HG03354 (cell line): Measurements from ENCODE around the gene MYH4.

ENCODE experiments used
- ATAC-seq: cut with Tn5 transposase; IDR thresholded peaks from one replicate; pipeline ENCODE4 v1.9.1; 2021; ENCODE audit warnings: mild to moderate bottlenecking; ENCODE audit not compliant: unreplicated experiment, poor library complexity, severe bottlenecking

Gene MYH4

DNA sequence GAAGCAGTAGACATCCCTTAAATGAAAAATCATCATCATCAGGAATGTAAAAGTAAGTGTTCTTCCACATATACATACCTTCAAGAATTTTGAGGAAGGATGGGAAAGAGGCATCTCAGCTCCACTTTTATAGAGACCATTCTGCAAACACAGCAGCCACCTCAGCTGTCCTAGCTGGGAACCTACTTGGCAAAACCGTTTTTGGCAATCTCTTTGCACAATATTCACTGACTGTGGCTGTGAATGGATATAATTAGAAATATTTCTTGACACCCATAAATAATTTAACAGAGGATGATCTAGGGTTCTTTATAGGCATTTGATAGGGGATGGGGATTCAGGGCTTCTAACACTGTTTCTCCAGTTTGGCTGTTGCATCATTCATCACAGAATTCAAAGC lies at the start of gene MYH4:
MYH4 (minus strand) TSS at position 101 of the 400 bp plus-strand sequence. CDS start 2,814 bp downstream, outside the sequence.
- ATAC-seq = no peak

DNA sequence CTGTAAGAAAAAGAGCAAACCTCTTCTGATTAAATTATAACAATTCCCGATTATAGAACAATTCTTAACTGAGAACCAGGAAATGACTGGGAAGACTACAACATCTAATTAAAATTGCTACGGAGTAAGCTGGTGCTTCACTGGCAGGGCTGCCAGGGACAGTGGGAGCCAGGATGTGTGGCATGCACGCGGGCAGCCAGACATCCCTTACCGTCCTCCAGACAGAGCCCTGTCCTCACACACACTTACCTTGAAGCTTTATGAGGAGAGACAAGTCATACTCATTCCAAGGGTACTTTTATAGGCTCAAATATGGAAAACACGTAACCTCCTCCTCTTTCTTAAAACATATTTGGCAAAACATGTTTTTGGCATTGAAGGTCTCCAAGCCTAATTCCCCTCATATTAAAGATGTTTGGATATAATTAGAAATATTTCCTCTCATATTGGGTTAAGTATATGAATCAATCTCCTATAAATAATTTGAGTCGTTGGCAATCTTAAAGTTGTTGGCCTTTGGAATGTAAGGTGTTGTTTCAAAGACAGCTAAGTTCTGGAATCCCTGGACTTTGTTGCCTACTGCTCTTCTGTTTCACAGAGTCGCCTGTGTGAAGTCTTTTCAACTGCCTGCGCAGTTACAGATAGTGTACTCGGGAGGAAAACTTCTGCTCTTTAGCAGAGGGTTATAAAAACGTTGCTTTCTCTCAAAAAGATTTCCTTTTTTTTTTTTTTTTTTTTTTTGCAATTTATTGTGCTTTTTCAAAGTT lies 49.1 kb upstream of the MYH4 start, which contains the start of gene MYH1:
MYH1 (minus strand) TSS at position 272 of the 767 bp plus-strand sequence. CDS start 1,900 bp downstream, outside the sequence.
- ATAC-seq = no peak

DNA sequence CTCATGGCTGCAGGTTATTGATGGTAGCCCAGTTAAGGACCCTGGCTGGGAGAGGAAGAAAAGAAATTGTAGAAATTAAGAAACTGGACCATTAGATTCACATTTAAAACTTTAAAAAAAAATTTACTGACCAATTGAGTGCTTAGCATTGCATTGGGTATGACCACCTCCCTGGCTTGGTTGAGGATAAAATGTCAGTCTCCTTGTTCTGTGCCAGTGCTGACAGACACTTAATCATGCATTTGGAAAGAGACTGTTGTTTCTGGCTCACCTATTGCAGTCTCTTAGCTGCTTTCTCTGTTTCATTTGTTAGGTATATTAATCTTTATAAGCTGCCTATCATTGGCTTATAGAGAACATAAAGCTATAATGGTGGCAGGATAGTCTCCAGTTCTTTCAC lies 47.3 kb upstream of the MYH4 start:
- no peak for ATAC-seq

DNA sequence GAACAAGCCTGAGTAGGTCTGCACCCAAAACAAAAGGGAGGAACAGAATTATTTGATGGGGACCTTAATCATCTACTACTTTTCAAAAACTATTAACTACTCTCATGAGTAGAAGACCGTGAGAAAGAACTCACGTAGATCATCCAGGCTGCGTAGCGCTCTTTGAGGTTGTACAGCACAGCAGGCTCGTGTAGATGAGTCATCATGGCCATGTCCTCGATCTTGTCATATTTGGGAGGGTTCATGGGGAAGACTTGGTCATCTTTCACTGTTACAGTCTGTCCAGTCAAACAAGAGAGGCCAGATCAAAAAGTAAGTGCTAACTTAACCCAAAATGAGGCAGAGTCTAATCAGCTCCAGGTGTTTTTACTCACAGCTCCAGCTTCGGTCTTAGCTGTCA lies 46.7 kb upstream of the MYH4 start:
- no peak for ATAC-seq

DNA sequence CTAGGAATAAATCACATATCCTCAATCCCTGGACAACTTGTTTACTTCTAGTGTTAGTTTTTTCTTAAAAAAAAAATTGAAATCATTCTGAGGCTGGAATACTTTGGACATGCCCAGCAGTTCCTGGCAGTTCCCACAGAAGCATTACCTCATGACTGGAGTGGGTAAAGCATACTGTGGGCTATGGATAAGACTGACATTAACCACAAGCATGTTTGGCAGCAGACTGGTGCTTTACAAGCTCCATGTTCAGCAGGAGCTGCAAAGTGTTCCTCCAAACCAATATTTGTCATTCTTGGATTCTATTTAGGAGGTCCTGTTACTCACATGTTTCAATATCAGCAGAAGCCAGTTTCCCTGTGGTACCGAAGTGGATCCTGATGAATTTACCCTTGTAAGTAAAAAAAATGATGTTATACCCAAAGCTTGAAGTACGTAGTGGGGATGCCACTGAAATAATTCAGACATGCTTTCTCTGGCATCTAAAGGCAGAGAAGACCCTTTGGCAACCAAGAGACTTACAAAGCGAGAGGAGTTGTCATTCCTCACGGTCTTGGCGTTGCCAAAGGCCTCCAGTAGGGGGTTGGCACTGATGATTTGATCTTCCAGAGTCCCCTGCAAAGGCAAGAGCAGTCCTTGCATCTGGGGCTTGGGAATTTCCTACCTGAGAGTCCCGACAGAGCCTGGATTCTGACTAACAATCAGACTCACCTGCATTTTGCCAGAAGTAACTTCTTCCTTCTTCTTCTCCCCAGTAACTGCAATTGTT lies 44.1 kb upstream of the MYH4 start:
- ATAC-seq = no peak

DNA sequence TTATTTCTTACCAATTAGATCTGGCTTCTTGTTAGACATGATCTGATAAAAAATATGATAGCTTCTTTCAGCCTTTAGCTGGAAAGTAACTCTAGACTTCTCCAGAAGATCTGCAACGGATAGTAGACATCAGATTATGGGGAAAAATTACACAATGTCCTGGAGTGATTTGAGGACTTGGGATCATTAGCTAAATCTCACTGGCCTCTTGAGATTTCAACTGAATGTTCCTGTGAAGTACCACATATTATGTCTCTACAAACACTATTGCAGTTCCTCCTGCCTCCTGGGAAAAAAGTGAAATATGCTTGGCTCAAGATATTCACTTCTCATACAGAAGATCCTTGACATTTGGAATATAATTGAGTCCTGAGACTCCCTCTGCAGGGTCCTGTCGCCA lies 43.5 kb upstream of the MYH4 start:
- no peak for ATAC-seq

DNA sequence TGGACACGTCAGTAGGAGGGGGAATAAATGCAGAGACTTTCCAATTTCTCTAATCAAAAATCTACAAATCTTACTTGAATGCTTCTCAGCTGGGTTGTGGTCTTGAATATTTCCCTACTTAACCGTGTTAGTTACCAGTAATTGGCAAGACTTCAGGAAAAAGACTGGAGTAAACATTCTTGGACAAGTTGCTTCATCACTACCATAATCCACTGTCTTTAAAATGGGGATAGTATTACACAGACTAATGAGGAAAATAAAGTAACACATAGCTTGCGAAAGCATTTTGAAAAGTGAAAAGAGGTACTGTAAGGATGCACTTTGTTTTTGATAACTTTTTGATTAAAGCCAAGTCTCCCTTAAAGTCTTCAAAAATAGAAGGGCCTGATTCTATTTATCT lies 30.6 kb upstream of the MYH4 start:
- ATAC-seq = no peak

DNA sequence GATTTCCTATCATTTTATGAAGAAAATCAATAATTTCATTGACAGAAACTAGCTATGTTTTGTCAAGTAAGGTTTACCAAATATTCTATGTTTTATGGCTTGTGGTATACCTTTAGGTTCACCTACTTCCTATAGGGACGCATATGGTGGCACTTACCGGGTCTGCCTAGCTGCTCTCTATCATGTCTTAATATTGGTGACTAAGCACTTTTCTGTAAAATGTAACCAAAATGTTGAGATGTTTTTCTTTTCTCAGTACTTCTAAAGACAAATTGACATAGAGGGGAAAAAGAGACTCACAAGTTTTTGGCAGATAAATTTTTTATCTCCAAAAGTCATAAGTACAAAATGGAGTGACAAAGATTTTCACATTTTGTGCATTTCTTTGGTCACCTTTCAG lies 22.6 kb upstream of the MYH4 start:
- no peak for ATAC-seq

DNA sequence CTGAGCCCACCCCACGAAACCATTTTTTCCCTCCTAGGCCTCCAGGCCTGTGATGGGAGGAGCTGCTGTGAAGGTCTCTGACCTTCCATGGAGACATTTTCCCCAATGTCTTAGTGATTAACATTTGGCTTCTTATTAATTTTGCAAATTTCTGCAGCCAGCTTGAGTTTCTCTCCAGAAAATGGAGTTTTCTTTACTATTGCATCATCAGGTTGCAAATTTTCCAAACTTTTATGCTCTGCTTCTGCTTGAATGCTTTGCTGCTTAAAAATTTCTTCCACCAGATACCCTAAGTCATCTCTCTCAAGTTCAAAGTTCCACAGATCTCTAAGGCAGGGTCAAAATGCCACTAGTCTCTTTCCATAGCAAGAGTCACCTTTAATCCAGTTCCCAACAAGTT lies 12.9 kb upstream of the MYH4 start:
- ATAC-seq = no peak

DNA sequence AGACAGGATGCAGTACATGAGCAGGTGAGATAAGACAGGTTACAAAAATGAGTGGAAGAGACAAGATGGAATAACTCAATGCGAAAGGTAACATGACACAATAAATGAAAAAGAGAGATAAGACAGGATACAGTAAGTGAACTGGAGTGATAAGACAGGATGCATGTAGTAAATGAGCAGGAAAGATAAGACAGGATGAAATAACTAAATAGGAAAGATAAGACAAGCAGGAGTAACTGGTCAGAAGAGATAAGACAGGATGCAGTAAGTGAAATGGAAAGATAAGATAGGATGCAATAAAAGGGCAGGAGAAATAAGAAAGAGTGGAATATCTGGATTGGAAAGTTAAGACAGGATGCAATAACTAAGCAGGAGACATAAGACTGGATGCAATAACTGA lies 8.3 kb upstream of the MYH4 start:
- ATAC-seq = no peak

DNA sequence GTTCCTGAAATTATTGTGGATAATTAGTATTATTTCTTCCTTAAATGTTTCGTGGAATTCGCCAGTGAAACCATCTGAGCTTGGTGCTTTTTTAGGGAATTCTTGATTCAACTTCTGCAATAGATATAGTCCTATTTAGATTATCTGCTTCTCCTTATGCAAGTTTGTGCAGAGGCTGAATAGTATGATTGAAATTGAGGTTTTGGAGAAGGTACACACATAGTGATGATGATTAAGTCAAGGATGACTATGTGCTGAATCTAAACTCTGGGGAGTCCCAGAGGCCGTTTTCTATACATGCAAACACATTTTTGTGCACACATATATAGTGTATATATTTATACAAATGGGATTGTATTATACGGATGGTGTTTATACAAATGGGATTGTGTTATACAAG lies 5.2 kb upstream of the MYH4 start:
- ATAC-seq = no peak

DNA sequence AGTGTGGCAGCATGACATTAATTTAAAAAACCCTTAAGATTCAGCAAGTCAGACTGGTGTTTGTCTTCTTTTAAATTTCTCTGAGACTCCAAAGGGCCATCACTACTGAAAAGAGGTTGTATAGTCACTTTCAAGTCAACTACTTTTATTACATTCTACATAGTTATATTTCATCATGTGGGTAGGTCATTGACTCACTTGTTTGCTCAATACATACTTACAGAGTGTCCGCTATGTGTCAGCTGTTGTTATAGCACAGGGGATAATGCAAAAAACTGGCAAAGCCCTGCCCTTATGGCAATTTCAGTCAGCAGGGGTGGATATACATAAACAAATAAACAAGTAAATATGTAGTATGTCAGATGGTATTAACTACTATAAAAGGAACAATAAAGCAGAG lies 2.5 kb upstream of the MYH4 start:
- no peak for ATAC-seq

DNA sequence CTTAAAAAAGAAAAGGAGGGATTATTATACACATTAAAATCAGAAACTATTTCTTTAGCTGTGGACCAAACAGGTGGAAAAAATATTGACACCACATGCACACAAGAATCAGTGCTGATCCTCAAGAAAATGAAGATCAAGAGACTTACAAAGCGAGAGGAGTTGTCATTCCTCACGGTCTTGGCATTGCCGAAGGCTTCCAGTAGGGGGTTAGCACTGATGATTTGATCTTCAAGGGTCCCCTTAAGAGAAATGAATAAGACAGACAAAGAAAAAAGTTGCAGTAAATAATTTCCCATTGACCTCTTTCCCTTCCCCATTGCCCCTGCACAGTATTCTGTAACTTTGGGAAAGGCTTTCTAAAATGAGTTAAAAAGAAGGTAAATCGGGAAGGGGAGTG lies 6.0 kb downstream of the MYH4 start:
- ATAC-seq = no peak

DNA sequence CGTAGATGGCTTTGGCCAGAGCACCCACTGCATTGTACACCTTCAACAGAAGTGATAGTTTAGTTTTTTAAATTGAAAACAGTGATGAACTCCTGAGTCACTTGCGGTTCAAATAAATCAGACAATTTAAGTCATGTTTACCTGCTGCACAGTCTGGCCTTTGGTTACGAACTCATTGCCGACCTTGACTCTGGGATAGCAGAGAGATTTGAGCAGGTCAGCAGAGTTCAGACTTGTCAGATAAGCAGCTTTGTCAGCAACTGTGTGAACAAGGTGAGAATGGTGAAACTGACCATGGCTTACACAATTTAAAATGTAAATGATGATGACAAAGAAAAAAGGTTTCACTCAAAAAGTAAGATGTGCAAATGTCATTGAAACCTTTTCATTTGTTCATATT lies 9.3 kb downstream of the MYH4 start:
- no peak for ATAC-seq

DNA sequence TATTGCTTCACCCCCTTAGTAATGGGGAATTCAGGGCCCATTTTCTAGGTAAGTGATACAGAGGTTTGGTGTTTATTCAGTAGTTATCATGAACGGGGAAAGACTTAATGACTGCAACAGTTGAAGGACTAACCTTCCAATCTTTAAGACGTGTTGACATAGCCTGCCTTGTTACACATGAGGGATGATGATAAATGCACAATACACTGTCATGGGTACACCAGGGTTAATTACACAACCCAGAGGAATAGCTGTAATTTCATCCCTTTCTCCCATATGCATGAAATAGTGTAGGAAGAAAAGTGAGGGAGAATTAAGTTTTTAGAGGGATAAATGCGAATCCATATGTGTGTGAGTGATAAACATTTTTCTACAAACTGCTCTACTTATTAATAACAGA lies 10.7 kb downstream of the MYH4 start:
- ATAC-seq = no peak

DNA sequence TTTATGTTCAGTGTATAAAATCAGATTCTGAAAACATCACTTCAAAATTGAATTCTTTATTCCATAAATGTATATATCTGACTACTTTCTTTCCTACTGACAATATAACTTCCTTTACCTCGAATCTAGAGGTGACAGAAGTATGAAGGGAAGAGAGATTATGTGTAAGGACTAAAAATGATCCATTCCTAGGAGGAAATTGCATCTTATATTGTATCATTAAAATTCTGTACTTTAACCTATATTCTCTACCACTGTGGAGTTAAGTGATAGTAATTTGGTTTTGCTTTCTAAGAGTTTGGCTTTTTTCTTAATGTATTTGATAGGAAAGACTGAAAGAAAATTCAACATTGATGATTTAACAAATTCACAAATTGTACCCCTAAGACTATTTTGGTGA lies 11.4 kb downstream of the MYH4 start:
- no peak for ATAC-seq

DNA sequence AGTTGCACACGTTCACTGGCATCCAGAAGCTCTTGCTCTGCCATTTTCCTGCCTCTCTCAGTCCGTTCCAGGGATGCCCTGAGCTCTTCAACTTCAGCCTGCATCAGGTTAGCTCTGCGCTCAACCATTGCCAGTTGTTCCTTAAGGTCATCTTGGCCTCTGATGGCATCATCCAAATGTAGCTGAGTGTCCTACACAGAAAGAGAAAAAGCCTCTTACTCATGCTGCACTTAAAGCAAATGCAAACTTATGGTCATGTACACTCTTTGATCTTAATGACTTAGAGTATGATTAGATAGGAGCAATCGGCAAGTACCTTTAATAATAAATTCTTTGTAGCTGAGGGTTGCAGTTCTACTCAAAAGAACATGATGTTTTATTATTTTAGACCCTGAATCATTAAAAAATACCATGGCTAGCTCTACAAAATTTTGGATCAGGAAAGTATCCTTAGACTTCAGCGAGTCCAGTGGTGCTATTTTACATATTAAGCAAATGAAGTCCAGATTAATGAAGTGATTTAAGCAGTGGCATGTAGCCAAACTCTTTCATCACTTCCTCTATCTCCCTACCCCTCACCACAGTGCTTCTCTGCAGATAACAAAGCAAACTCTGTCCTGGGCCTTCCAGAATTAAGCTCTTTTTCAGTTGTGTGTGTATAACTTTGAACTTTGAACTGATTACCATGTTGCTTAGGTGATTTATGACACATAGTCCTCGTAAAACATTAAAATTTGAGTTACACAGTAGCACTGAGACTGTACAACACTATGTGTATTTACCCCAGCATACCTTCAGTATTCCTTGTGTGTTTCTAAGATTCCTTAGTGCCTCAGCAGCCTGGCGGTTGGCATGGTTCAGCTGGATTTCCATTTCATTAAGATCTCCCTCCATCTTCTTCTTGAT lies 22.1 kb downstream of the MYH4 start:
- ATAC-seq = no peak

DNA sequence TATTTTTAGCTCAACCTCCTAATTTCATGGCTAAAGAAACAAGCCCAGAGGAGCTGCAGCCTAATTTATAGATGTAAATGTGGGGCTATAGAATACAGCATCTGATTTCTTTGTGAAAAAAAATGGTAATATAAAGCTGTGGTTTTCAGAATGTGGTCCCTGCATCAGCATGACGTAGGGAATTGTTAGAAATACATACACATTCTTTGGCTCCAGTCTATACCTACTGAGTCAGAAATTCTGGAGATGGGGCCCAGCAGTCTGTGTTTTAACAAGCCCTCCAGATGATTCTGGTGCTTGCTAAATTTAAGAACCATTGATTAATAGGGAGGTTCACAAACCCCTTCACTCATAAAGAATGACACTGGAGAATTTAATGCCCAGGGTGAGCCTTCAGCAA lies 29.5 kb downstream of the MYH4 start:
- ATAC-seq = no peak

DNA sequence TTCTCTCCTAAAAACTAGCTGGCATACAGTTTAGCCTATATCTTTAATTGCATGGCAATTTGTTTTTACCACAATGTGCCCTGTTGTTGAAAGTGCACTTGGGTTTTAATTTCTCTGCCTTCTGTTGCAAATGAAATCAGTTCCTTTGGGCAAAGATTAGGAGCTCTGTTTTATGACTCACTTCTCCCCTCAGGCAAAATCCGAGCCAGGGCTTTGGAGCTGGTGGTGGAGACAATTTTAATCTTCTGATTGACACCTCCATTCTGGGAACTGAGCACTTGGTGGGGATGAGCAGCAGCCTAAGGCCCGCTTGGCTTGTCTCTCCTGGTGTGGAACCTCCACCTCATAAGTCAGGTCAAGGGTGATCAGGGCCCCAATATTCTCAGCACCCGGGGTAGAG lies 34.3 kb downstream of the MYH4 start:
- ATAC-seq = no peak

DNA sequence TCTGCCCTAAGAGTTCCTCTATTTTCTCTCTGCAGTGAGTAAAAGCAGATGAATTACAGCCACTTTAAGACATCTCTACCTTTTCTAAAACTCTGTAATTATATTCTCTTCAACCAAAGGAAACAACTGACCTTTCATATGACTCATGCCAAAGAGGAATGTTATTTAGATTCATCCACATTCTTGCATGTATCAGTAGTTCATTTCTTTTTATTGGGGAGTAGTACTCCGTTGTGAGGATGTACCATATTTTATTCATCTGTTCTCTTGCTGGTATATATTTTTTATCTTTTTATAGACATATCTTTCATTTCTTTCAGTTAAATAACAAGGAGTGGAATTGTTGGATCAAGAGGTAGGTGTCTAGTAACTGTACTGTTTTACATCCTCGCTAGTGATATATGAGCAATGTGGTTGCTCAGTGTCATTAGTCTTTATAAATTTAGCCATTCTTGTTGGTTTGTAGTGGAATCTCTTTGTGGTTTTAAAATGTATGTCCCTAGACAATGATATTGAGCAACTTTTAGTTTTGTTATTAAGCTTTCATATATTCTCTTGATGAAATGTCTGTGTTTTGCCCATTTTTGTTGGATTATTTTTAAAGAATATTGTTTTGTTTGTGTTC lies 39.8 kb downstream of the MYH4 start:
- no peak for ATAC-seq
